H1 (cell line): ENCODE results near the gene DIAPH2. TPM values are rescaled to one million over a fixed set of nuclear protein-coding genes. Genes with fewer than 3 reads are reported as not detected.

Source experiments
- CTCF ChIA-PET: fragments of 300-600 bp; sonication (Branson Sonifier 250); formaldehyde crosslinking; loops from one replicate; lab custom pipeline; 2021; ENCODE audit not compliant: partially characterized antibody; lab: Charles Lee
- POLR2A ChIA-PET: fragments of 300-600 bp; sonication (Branson Sonifier 250); formaldehyde crosslinking; loops from one replicate; lab custom pipeline; 2021; ENCODE audit warnings: inconsistent platforms; ENCODE audit not compliant: partially characterized antibody; lab: Charles Lee
- DNase-seq, 2 experiments: peaks; one replicate each; pipeline versions ENCODE4 v3.0.0 to v3.0.0-alpha.2; 2010 to 2022; ENCODE audit warnings: low spot score in 2 of 2, low read depth in 1 of 2, mixed read lengths in 1 of 2
- FAIRE-seq: peaks from 2 replicates; lab custom pipeline; 2011; peaks lifted over from hg19 to GRCh38; lab: Jason Lieb, UNC
- H2AFZ ChIP-seq: 2 replicates; pipeline ENCODE4 v1.8.1; 2012; ENCODE audit warnings: low read length, inconsistent platforms
- H2AK5ac ChIP-seq: 2 replicates; pipeline ENCODE4 v1.6.1; 2013; ENCODE audit warnings: low read depth, low read length
- H2BK120ac ChIP-seq: replicated peaks from 2 replicates; pipeline ENCODE3; 2013; ENCODE audit warnings: low read depth, low read length, inconsistent platforms
- H2BK12ac ChIP-seq: 2 replicates; pipeline ENCODE4 v1.6.1; 2013; ENCODE audit warnings: low read depth, low read length
- H2BK15ac ChIP-seq: 2 replicates; pipeline ENCODE4 v1.6.1; 2013; ENCODE audit warnings: low read length
- H2BK20ac ChIP-seq: 2 replicates; pipeline ENCODE4 v1.6.1; 2013; ENCODE audit warnings: low read length
- H2BK5ac ChIP-seq: 2 replicates; pipeline ENCODE4 v1.6.1; 2013; ENCODE audit warnings: low read depth, low read length
- H3K14ac ChIP-seq: 2 replicates; pipeline ENCODE4 v1.6.1; 2013; ENCODE audit warnings: inconsistent platforms; ENCODE audit not compliant: insufficient read length
- H3K18ac ChIP-seq: 2 replicates; pipeline ENCODE4 v1.6.1; 2013; ENCODE audit warnings: low read length; ENCODE audit errors: extremely low read depth
- H3K23ac ChIP-seq: 2 replicates; pipeline ENCODE4 v1.6.1; 2013; ENCODE audit warnings: inconsistent platforms; ENCODE audit not compliant: insufficient read length
- H3K23me2 ChIP-seq: 2 replicates; pipeline ENCODE4 v1.6.1; 2013; ENCODE audit warnings: low read depth, low read length
- H3K27ac ChIP-seq: 2 replicates; pipeline ENCODE4 v1.6.1; 2011; ENCODE audit warnings: low read depth, low read length, inconsistent platforms
- H3K27me3 ChIP-seq, 4 experiments: replicated peaks in 1 of 4; 1 replicate in 1 of 4; 2 replicates in 3 of 4; pipeline versions ENCODE4 v1.6.1 to v1.8.1; 2011 to 2013; ENCODE audit warnings: low read length in 3 of 4, mild to moderate bottlenecking in 3 of 4, inconsistent platforms in 2 of 4, mixed read lengths in 2 of 4, moderate library complexity in 1 of 4; ENCODE audit not compliant: control insufficient read depth in 3 of 4, insufficient read depth in 3 of 4; ENCODE audit errors: extremely low read depth in 1 of 4
- H3K36me3 ChIP-seq, 4 experiments: 2 replicates each; pipeline versions ENCODE4 v1.6.1 to v1.8.1; 2011 to 2013; ENCODE audit warnings: mild to moderate bottlenecking in 4 of 4, low read length in 3 of 4, moderate library complexity in 2 of 4, control low read depth in 1 of 4, inconsistent platforms in 1 of 4; ENCODE audit not compliant: insufficient read depth in 4 of 4, control insufficient read depth in 2 of 4
- H3K4ac ChIP-seq: replicated peaks from 2 replicates; pipeline ENCODE3; 2013; ENCODE audit warnings: low read length, low read depth, mixed read lengths, inconsistent platforms; ENCODE audit not compliant: insufficient read length
- H3K4me1 ChIP-seq, 4 experiments: replicated peaks in 1 of 4; 1 replicate in 1 of 4; 2 replicates in 3 of 4; pipeline versions ENCODE4 v1.6.1 to v1.8.1; 2011 to 2013; ENCODE audit warnings: low read length in 3 of 4, inconsistent platforms in 2 of 4, mixed read lengths in 1 of 4; ENCODE audit not compliant: insufficient read depth in 4 of 4, control insufficient read depth in 3 of 4
- H3K4me2 ChIP-seq, 2 experiments: 2 replicates each; pipeline versions ENCODE4 v1.6.1 to v1.8.1; 2011 to 2013; ENCODE audit warnings: low read depth in 2 of 2, low read length in 2 of 2, control low read depth in 1 of 2, inconsistent platforms in 1 of 2, mild to moderate bottlenecking in 1 of 2; ENCODE audit not compliant: insufficient read depth in 1 of 2
- H3K4me3 ChIP-seq, 4 experiments: fragments of 200-600, 300-600 bp in 1 of 4; sonication (generic), shearing (Covaris generic), sonication (Bioruptor Twin) in 1 of 4; 2 replicates each; pipeline versions ENCODE4 v1.5.1 to v1.8.1; 2011 to 2016; ENCODE audit warnings: low read length in 4 of 4, low read depth in 3 of 4, control low read depth in 2 of 4, inconsistent platforms in 2 of 4, mild to moderate bottlenecking in 2 of 4, mixed read lengths in 1 of 4, moderate library complexity in 1 of 4; ENCODE audit not compliant: insufficient read depth in 2 of 4; ENCODE audit errors: extremely low read depth in 1 of 4
- H3K56ac ChIP-seq: replicated peaks from 2 replicates; pipeline ENCODE3; 2013; ENCODE audit warnings: low read depth, mild to moderate bottlenecking, mixed read lengths, low read length, inconsistent platforms; ENCODE audit not compliant: insufficient read length
- H3K79me1 ChIP-seq: 2 replicates; pipeline ENCODE4 v1.6.1; 2013; ENCODE audit warnings: low read depth, low read length, control low read depth
- H3K79me2 ChIP-seq, 2 experiments: 2 replicates each; pipeline versions ENCODE4 v1.6.1 to v1.8.1; 2012 to 2013; ENCODE audit warnings: low read length in 2 of 2, mild to moderate bottlenecking in 2 of 2, inconsistent platforms in 1 of 2; ENCODE audit not compliant: insufficient read depth in 2 of 2, control insufficient read depth in 1 of 2
- H3K9ac ChIP-seq, 4 experiments: replicated peaks in 1 of 4; 1 replicate in 1 of 4; 2 replicates in 3 of 4; pipeline versions ENCODE4 v1.6.1 to v1.8.1; 2011 to 2013; ENCODE audit warnings: low read depth in 3 of 4, low read length in 3 of 4, control low read depth in 2 of 4, mild to moderate bottlenecking in 2 of 4, moderate library complexity in 2 of 4, inconsistent platforms in 1 of 4; ENCODE audit errors: extremely low read depth in 1 of 4
- H3K9me3 ChIP-seq, 2 experiments: 2 replicates each; pipeline versions ENCODE4 v1.6.1 to v1.8.1; 2012 to 2013; ENCODE audit warnings: mild to moderate bottlenecking in 2 of 2, moderate library complexity in 2 of 2, control low read depth in 1 of 2, inconsistent platforms in 1 of 2, low read depth in 1 of 2, low read length in 1 of 2, mixed read lengths in 1 of 2; ENCODE audit not compliant: insufficient read depth in 2 of 2
- H4K20me1 ChIP-seq, 2 experiments: replicated peaks in 1 of 2; 2 replicates each; pipeline versions ENCODE3 to v1.8.1; 2011 to 2013; ENCODE audit warnings: inconsistent platforms in 2 of 2, low read length in 2 of 2, mild to moderate bottlenecking in 1 of 2; ENCODE audit not compliant: insufficient read depth in 2 of 2, control insufficient read depth in 1 of 2
- H4K5ac ChIP-seq: 2 replicates; pipeline ENCODE4 v1.6.1; 2013; ENCODE audit warnings: low read length, low read depth, mixed read lengths, inconsistent platforms; ENCODE audit not compliant: insufficient read length
- H4K8ac ChIP-seq: 2 replicates; pipeline ENCODE4 v1.8.0; 2013; ENCODE audit warnings: mild to moderate bottlenecking, moderate library complexity, low read length, inconsistent platforms; ENCODE audit not compliant: insufficient read depth; ENCODE audit errors: extremely low read depth
- H4K91ac ChIP-seq: replicated peaks from 2 replicates; pipeline ENCODE3; 2013; ENCODE audit warnings: low read length, mixed read lengths, inconsistent platforms; ENCODE audit not compliant: insufficient read length
- ASH2L ChIP-seq: fragments of 200-600, 300-600 bp; sonication (generic); IDR thresholded peaks from one replicate; pipeline ENCODE4 v1.7.1; 2017; ENCODE audit warnings: low read length
- POU5F1 ChIP-seq: IDR thresholded peaks from 2 replicates; pipeline ENCODE4 v1.6.1; 2011; ENCODE audit warnings: low read depth, mild to moderate bottlenecking, low read length, moderate library complexity
- WGBS, 2 experiments: shearing (Covaris generic) in 1 of 2; methylation state at CpG; one replicate each; pipeline versions ENCODE4 v1.1.6 to v1.1.7; 2013 to 2015; ENCODE audit warnings: low lambda C conversion rate in 2 of 2, mixed read lengths in 2 of 2, inconsistent platforms in 1 of 2, low coverage in 1 of 2, missing lambda C conversion rate in 1 of 2; ENCODE audit not compliant: insufficient replicate concordance in 2 of 2, insufficient coverage in 1 of 2, insufficient read length in 1 of 2; ENCODE audit errors: extremely low coverage in 1 of 2, missing lambda C conversion rate in 1 of 2; 5-methylcytosine and 5-hydroxymethylcytosine counted together
- polyA plus RNA-seq, 7 experiments: library from polyadenylated mRNA; depleted of rRNA in 3 of 7; stranded (reverse) in 5 of 7; unstranded in 2 of 7; fragments of >200 nt in 5 of 7; fragments of 200-250 nt in 2 of 7; gene quantifications; 1 replicate in 5 of 7; 2 replicates in 1 of 7; 4 replicates in 1 of 7; pipeline versions ENCODE4 v1.2.1 to v1.2.3, GENCODE V29; 2011 to 2013; ENCODE audit warnings: missing spikeins in 2 of 7, mixed read lengths in 2 of 7
- total RNA-seq: library from RNA; stranded (reverse); fragmentation: NEBNext Ultra II Directional; extraction: Animal tissue kit (Norgen Biotek cat#: 25700); gene quantifications from 2 replicates; pipeline ENCODE4 v1.2.1, GENCODE V29; 2021

DIAPH2 gene
- total and polyA plus RNA-seq, 2 of the 8 experiments (the other 6 are each of a cell fraction or from before 2014, with no cell fraction given), result 4.4 to 24.3 TPM

- no peaks in the 10 kb centered on the region for H3K27me3 ChIP-seq
- no peak overlapping the region for H3K23ac ChIP-seq
- H3K56ac ChIP-seq, result no peak overlapping the region
- no peak overlapping the region for H3K4me3 ChIP-seq
- ChIA-PET POLR2A (no interaction called here), CTCF (no interaction called here)
- no peak overlapping the region for H2AFZ ChIP-seq
- no peaks in the 10 kb centered on the region for H3K23me2 ChIP-seq
- H2BK12ac ChIP-seq, result no peak overlapping the region
- H3K4ac ChIP-seq, result no peak overlapping the region
- H2BK120ac ChIP-seq, result no peak overlapping the region
- FAIRE-seq, result peak; percentile 39
- no peak overlapping the region for H4K5ac ChIP-seq
- no peak overlapping the region for H4K8ac ChIP-seq
- no peak for DNase-seq
- no peak overlapping the region for H3K4me2 ChIP-seq
- H3K9me3 ChIP-seq, result no peaks in the 10 kb centered on the region
- H4K20me1 ChIP-seq, result no peaks in the 10 kb centered on the region
- H3K4me1 ChIP-seq, result no peaks in the 10 kb centered on the region
- TF ChIP-seq ASH2L (no peak), POU5F1 (no peak)
- WGBS, 2 experiments, result 83% methylated on average over 2 of the region's 2 CpGs; no CpG with 5 or more reads in 1 of the 2 experiments
- no peak overlapping the region for H3K9ac ChIP-seq
- no peak overlapping the region for H2BK5ac ChIP-seq
- H3K14ac ChIP-seq, result no peak overlapping the region
- H3K27ac ChIP-seq, result no peak overlapping the region
- no peak overlapping the region for H2BK15ac ChIP-seq
- no peaks in the 10 kb centered on the region for H3K79me2 ChIP-seq
- H4K91ac ChIP-seq, result no peak overlapping the region
- H2AK5ac ChIP-seq, result no peak overlapping the region
- no peaks in the 10 kb centered on the region for H3K36me3 ChIP-seq
- no peak overlapping the region for H3K18ac ChIP-seq
- no peaks in the 10 kb centered on the region for H3K79me1 ChIP-seq
- H2BK20ac ChIP-seq, result no peak overlapping the region
Measured at GRCh38 chrX:97050392-97050791, 365.8 kb downstream of the DIAPH2 start.
